ENCODE results near the gene DLGAP1.

Gene DLGAP1

DNA sequence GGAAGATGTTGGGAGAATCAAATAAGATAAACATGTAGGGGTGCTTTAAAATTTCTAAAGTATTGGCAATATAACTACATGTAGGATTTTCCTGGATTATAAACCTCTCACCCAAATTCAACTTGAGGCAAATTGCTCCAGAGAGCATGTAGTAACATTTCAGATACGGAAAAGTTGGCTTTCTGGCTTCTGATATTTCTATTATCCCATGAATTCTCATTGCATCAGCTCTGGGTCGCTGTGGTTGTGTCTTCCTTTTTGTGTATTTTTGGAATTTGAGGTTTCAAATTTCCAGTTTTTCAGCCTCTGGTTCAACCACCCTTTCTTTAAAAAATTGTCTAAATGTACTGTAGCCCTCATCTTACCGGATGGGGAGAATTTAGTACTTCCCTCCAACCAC is 972.8 kb downstream of the DLGAP1 start:
- POLR2A ChIA-PET, result no interaction called here
- no peaks in the 10 kb centered on the region for H3K4me1 ChIP-seq (ENCODE audit: control insufficient read depth, insufficient read depth, low read length)
- no peaks in the 10 kb centered on the region for H3K36me3 ChIP-seq (ENCODE audit: control insufficient read depth in 2 of 2, insufficient read depth in 1 of 2, low read length in 2 of 2)
- H3K9me3 ChIP-seq (ENCODE audit: control insufficient read depth, insufficient read depth, low read depth, low read length), result no peaks in the 10 kb centered on the region
- H3K27ac ChIP-seq (ENCODE audit: extremely low read depth, low read depth, low read length), result no peak overlapping the region
- TF ChIP-seq ZNF19 (tag by site-specific recombination; IDR thresholded peaks at IDR 0.05; ENCODE audit: low read depth) (no peak), ZNF837 (tag by site-specific recombination; IDR thresholded peaks at IDR 0.05) (no peak)
- TF ChIP-seq, protein P1, sequence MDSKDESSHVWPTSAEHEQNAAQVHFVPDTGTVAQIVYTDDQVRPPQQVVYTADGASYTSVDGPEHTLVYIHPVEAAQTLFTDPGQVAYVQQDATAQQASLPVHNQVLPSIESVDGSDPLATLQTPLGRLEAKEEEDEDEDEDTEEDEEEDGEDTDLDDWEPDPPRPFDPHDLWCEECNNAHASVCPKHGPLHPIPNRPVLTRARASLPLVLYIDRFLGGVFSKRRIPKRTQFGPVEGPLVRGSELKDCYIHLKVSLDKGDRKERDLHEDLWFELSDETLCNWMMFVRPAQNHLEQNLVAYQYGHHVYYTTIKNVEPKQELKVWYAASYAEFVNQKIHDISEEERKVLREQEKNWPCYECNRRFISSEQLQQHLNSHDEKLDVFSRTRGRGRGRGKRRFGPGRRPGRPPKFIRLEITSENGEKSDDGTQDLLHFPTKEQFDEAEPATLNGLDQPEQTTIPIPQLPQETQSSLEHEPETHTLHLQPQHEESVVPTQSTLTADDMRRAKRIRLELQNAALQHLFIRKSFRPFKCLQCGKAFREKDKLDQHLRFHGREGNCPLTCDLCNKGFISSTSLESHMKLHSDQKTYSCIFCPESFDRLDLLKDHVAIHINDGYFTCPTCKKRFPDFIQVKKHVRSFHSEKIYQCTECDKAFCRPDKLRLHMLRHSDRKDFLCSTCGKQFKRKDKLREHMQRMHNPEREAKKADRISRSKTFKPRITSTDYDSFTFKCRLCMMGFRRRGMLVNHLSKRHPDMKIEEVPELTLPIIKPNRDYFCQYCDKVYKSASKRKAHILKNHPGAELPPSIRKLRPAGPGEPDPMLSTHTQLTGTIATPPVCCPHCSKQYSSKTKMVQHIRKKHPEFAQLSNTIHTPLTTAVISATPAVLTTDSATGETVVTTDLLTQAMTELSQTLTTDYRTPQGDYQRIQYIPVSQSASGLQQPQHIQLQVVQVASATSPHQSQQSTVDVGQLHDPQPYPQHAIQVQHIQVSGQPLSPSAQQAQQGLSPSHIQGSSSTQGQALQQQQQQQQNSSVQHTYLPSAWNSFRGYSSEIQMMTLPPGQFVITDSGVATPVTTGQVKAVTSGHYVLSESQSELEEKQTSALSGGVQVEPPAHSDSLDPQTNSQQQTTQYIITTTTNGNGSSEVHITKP (tag by site-specific recombination; IDR thresholded peaks at IDR 0.05), result 0 out of 2 replicates have a peak, but pooled peaks have one; percentile 35
- CTCF ChIA-PET, result interaction anchor here (0.7 to 2.2 kb wide), 16 partner anchors 9 to 221 kb away, joined by 3 to 8 read pairs (median 4); no protein-coding TSS in a partner anchor
- H3K4me3 ChIP-seq (ENCODE audit: low read depth, low read length), result no peak overlapping the region

DNA sequence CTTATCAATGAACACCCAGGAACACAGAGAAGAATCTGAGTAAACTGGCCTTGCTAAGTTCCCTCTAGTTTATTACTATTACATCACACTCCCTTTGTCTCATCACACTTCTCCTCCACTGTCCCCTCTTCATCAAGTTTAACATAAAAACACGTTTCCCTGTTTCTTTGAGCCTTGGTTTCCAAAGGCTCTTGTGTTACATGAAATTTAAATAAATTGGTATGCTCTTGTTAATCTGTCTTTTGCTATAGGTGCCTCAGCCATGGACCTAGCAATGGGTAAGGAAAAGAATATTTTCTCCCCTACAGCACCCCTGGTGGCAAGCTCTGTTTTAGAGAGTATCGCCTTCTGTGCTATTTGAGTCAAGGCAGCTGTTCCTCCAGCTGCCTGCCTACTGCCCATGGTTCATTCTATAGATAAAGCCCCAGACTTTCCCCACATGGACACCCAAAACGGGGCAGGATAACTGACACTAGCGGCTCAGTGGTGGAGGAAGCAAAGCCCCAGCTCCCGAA is 973.4 kb downstream of the DLGAP1 start:
- no peak overlapping the region for H3K4me3 ChIP-seq (ENCODE audit: low read depth, low read length)
- no peaks in the 10 kb centered on the region for H3K4me1 ChIP-seq (ENCODE audit: control insufficient read depth, insufficient read depth, low read length)
- CTCF ChIA-PET, result interaction anchor here (0.5 to 2.2 kb wide), 19 partner anchors 9 to 533 kb away, joined by 3 to 8 read pairs (median 3); no protein-coding TSS in a partner anchor
- POLR2A ChIA-PET, result no interaction called here
- H3K9me3 ChIP-seq (ENCODE audit: control insufficient read depth, insufficient read depth, low read depth, low read length), result no peaks in the 10 kb centered on the region
- TF ChIP-seq ZNF629 (tag by site-specific recombination; IDR thresholded peaks at IDR 0.05), result 0 out of 2 replicates have a peak, but pooled peaks have one; percentile 9
- TF ChIP-seq ZNF335 (tag by site-specific recombination; conservative IDR thresholded peaks at IDR 0.05), result peak; percentile 62
- TF ChIP-seq ZNF654 (tag by site-specific recombination; IDR thresholded peaks at IDR 0.05; ENCODE audit: low read depth), result no peak
- no peak for TF ChIP-seq ZNF140 (tag by site-specific recombination; IDR thresholded peaks at IDR 0.05)
- TF ChIP-seq ZNF175 (tag by site-specific recombination; IDR thresholded peaks at IDR 0.05), result no peak
- no peak for TF ChIP-seq ZNF37A (tag by site-specific recombination; IDR thresholded peaks at IDR 0.05)
- no peak for TF ChIP-seq ZNF830 (tag by site-specific recombination; IDR thresholded peaks at IDR 0.05; ENCODE audit: low read depth)
- no peak for TF ChIP-seq SCRT2 (tag by site-specific recombination; IDR thresholded peaks at IDR 0.05)
- TF ChIP-seq ZNF239 (tag by site-specific recombination; IDR thresholded peaks at IDR 0.05), result no peak
- TF ChIP-seq, protein P2, sequence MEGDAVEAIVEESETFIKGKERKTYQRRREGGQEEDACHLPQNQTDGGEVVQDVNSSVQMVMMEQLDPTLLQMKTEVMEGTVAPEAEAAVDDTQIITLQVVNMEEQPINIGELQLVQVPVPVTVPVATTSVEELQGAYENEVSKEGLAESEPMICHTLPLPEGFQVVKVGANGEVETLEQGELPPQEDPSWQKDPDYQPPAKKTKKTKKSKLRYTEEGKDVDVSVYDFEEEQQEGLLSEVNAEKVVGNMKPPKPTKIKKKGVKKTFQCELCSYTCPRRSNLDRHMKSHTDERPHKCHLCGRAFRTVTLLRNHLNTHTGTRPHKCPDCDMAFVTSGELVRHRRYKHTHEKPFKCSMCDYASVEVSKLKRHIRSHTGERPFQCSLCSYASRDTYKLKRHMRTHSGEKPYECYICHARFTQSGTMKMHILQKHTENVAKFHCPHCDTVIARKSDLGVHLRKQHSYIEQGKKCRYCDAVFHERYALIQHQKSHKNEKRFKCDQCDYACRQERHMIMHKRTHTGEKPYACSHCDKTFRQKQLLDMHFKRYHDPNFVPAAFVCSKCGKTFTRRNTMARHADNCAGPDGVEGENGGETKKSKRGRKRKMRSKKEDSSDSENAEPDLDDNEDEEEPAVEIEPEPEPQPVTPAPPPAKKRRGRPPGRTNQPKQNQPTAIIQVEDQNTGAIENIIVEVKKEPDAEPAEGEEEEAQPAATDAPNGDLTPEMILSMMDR (tag by site-specific recombination; IDR thresholded peaks at IDR 0.05), result peak; percentile 28; the same call in 1 of the 2 replicates
- TF ChIP-seq ZXDB (tag by site-specific recombination; IDR thresholded peaks at IDR 0.05), result no peak
- TF ChIP-seq, protein P1 (tag by site-specific recombination; IDR thresholded peaks at IDR 0.05), result peak; percentile 62; the same call in 1 of the 2 replicates
- H3K27ac ChIP-seq (ENCODE audit: extremely low read depth, low read depth, low read length), result no peak overlapping the region
- no peaks in the 10 kb centered on the region for H3K36me3 ChIP-seq (ENCODE audit: control insufficient read depth in 2 of 2, insufficient read depth in 1 of 2, low read length in 2 of 2)
